ENCODE results near the gene BCAS3.

Gene BCAS3

GRCh38 chr17:61409301-61410112 is 731.9 kb downstream of the BCAS3 start:
- no peak for DNase-seq (ENCODE audit: low read depth in 2 of 2)

GRCh38 chr17:61410141-61411010 is 732.7 kb downstream of the BCAS3 start:
- no peak for DNase-seq (ENCODE audit: low read depth in 2 of 2)

- DNase-seq (ENCODE audit: low read depth in 2 of 2), result no peak
Measured at GRCh38 chr17:61411011-61411260, 733.3 kb downstream of the BCAS3 start.

GRCh38 chr17:61411261-61412142 is 733.9 kb downstream of the BCAS3 start:
- DNase-seq (ENCODE audit: low read depth in 2 of 2), result no peak

- DNase-seq (ENCODE audit: low read depth in 2 of 2), result peak in 1 of 2 experiments; percentile 49
Measured at GRCh38 chr17:61412143-61412859, 734.6 kb downstream of the BCAS3 start.

- DNase-seq (ENCODE audit: low read depth in 2 of 2), result no peak
Measured at GRCh38 chr17:61412860-61413660, 735.4 kb downstream of the BCAS3 start.

GRCh38 chr17:61413661-61414126 is 736.0 kb downstream of the BCAS3 start:
- DNase-seq (ENCODE audit: low read depth in 2 of 2), result no peak

GRCh38 chr17:61414141-61414935 is 736.7 kb downstream of the BCAS3 start:
- DNase-seq (ENCODE audit: low read depth in 2 of 2), result no peak

GRCh38 chr17:61414936-61415251 is 737.2 kb downstream of the BCAS3 start:
- no peak for DNase-seq (ENCODE audit: low read depth in 2 of 2)

GRCh38 chr17:61415374-61416210 is 737.9 kb downstream of the BCAS3 start:
- no peak for DNase-seq (ENCODE audit: low read depth in 2 of 2)

- DNase-seq (ENCODE audit: low read depth in 2 of 2), result no peak
Measured at GRCh38 chr17:61416211-61416539, 738.5 kb downstream of the BCAS3 start.

- peak in 1 of 2 experiments; percentile 40 for DNase-seq (ENCODE audit: low read depth in 2 of 2)
Measured at GRCh38 chr17:61416540-61417363, 739.1 kb downstream of the BCAS3 start.

GRCh38 chr17:61418449-61418848 is 740.8 kb downstream of the BCAS3 start:
- no peak for DNase-seq (ENCODE audit: low read depth in 2 of 2)

- no peak for DNase-seq (ENCODE audit: low read depth in 2 of 2)
Measured at GRCh38 chr17:61419496-61420046, 741.9 kb downstream of the BCAS3 start.

- no peak for DNase-seq (ENCODE audit: low read depth in 2 of 2)
Measured at GRCh38 chr17:61420052-61420451, 742.4 kb downstream of the BCAS3 start.

GRCh38 chr17:61420745-61421398 is 743.2 kb downstream of the BCAS3 start:
- no peak for DNase-seq (ENCODE audit: low read depth in 2 of 2)

- DNase-seq (ENCODE audit: low read depth in 2 of 2), result no peak
Measured at GRCh38 chr17:61421460-61421859, 743.8 kb downstream of the BCAS3 start.
